ENCODE results near the gene UCN2.

DNA sequence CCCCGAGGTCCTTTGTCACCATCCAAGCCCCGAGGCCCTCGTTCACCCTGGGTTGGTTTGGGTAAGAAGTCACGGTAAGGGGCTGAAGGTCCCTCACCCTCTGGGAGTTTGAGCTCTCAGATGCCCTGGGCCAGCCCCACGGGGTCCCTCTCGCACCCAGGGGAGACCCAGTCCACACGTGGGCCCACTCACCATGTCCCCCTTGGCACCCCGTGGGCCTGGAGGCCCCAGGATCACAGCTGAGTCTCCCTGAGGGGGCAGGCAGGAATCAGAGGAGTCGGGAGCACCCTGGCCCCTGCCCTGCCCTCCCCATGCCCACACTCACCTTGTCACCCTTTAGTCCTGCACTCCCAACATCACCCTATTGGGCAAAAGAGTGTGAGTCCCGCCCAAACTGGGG lies 5.8 kb upstream of the UCN2 start:
- TF ChIP-seq ZNF274 (IDR thresholded peaks at IDR 0.05; ENCODE audit: borderline replicate concordance, extremely low read depth, low read length) (no peak), POLR2A (IDR thresholded peaks at IDR 0.05; ENCODE audit: control extremely low read depth in 1 of 2, low read depth in 2 of 2, low read length in 2 of 2) (no peak), RFX5 (IDR thresholded peaks at IDR 0.05; ENCODE audit: borderline replicate concordance, low read depth, low read length) (no peak), EP300 (IDR thresholded peaks at IDR 0.05; ENCODE audit: borderline replicate concordance in 1 of 2, low read depth in 2 of 2, low read length in 2 of 2) (no peak), SIRT6 (IDR thresholded peaks at IDR 0.05; ENCODE audit: low read length) (no peak), SIN3A (conservative IDR thresholded peaks at IDR 0.05 in 1 of 2, IDR thresholded peaks at IDR 0.05 in 1 of 2; ENCODE audit: low read depth in 1 of 2, low read length in 2 of 2) (no peak)
- TF ChIP-seq, protein P1, sequence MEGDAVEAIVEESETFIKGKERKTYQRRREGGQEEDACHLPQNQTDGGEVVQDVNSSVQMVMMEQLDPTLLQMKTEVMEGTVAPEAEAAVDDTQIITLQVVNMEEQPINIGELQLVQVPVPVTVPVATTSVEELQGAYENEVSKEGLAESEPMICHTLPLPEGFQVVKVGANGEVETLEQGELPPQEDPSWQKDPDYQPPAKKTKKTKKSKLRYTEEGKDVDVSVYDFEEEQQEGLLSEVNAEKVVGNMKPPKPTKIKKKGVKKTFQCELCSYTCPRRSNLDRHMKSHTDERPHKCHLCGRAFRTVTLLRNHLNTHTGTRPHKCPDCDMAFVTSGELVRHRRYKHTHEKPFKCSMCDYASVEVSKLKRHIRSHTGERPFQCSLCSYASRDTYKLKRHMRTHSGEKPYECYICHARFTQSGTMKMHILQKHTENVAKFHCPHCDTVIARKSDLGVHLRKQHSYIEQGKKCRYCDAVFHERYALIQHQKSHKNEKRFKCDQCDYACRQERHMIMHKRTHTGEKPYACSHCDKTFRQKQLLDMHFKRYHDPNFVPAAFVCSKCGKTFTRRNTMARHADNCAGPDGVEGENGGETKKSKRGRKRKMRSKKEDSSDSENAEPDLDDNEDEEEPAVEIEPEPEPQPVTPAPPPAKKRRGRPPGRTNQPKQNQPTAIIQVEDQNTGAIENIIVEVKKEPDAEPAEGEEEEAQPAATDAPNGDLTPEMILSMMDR (IDR thresholded peaks at IDR 0.05; ENCODE audit: control extremely low read depth in 1 of 3, insufficient read depth in 1 of 3, low read depth in 1 of 3, low read length in 3 of 3) = no peak
- TF ChIP-seq, protein P2, sequence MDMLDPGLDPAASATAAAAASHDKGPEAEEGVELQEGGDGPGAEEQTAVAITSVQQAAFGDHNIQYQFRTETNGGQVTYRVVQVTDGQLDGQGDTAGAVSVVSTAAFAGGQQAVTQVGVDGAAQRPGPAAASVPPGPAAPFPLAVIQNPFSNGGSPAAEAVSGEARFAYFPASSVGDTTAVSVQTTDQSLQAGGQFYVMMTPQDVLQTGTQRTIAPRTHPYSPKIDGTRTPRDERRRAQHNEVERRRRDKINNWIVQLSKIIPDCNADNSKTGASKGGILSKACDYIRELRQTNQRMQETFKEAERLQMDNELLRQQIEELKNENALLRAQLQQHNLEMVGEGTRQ (IDR thresholded peaks at IDR 0.05; ENCODE audit: low read length) = no peak
- TF ChIP-seq, protein P3, sequence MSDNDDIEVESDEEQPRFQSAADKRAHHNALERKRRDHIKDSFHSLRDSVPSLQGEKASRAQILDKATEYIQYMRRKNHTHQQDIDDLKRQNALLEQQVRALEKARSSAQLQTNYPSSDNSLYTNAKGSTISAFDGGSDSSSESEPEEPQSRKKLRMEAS (IDR thresholded peaks at IDR 0.05) = no peak

Measured in H1 (cell line).